ENCODE measurements around the gene SIN3B. TPM values are rescaled to one million over a fixed set of nuclear protein-coding genes. Genes with fewer than 3 reads are reported as not detected.

Gene SIN3B
- polyA plus RNA-seq, 2 of the 4 experiments (the other 2 are of a cell fraction), result 12.2 to 21.3 TPM

GRCh38 chr19:16890461-16891184 is 61.4 kb downstream of the SIN3B start:
- FAIRE-seq (no peak), ATAC-seq (no peak), DNase-seq (ENCODE audit: low read depth in 1 of 2, low spot score in 1 of 2) (no peak)
- no peak overlapping the region for H3K27ac ChIP-seq
- no peak overlapping the region for H3K4me2 ChIP-seq
- no peaks in the 10 kb centered on the region for H3K4me1 ChIP-seq
- H3K4me3 ChIP-seq, result no peak overlapping the region
- ChIA-PET CTCF (no interaction called here), POLR2A (no interaction called here)
- TF ChIP-seq RNF2 (IDR thresholded peaks at IDR 0.05; ENCODE audit: borderline replicate concordance, low read depth) (no peak), ZSCAN20 (CRISPR knock-in tag; IDR thresholded peaks at IDR 0.05) (no peak), JUNB (IDR thresholded peaks at IDR 0.05) (no peak), CBX8 (IDR thresholded peaks at IDR 0.05) (no peak), JUN (IDR thresholded peaks at IDR 0.05) (no peak), TP53 (CRISPR knock-in tag; IDR thresholded peaks at IDR 0.05) (no peak), HEYL (CRISPR knock-in tag; IDR thresholded peaks at IDR 0.05) (no peak), HES2 (IDR thresholded peaks at IDR 0.05) (no peak), SMC3 (IDR thresholded peaks at IDR 0.05) (no peak), BHLHE40 (IDR thresholded peaks at IDR 0.05; ENCODE audit: low read depth, low read length) (no peak), FOSL2 (IDR thresholded peaks at IDR 0.05) (no peak), FOSL2 (CRISPR knock-in tag; IDR thresholded peaks at IDR 0.05) (no peak), PHF8 (IDR thresholded peaks at IDR 0.05; ENCODE audit: borderline replicate concordance, low read depth) (no peak), POLR2AphosphoS2 (conservative IDR thresholded peaks at IDR 0.05; ENCODE audit: low read length) (no peak), RFX5 (IDR thresholded peaks at IDR 0.05) (no peak), KDM5A (IDR thresholded peaks at IDR 0.05) (no peak), ESRRA (IDR thresholded peaks at IDR 0.05; ENCODE audit: borderline replicate concordance, low read length) (no peak), HDAC2 (IDR thresholded peaks at IDR 0.05) (no peak), FOXS1 (CRISPR knock-in tag; IDR thresholded peaks at IDR 0.05) (no peak), NFE2L2 (conservative IDR thresholded peaks at IDR 0.05; ENCODE audit: low read length) (no peak)
- 79% methylated on average over 9 of the region's 24 CpGs for WGBS (ENCODE audit: missing lambda C conversion rate)
- H3K9me3 ChIP-seq, result no peaks in the 10 kb centered on the region

- WGBS (ENCODE audit: missing lambda C conversion rate), result 85% methylated on average over 9 of the region's 12 CpGs
- no peak overlapping the region for H3K4me3 ChIP-seq
- no peaks in the 10 kb centered on the region for H3K4me1 ChIP-seq
- H3K9me3 ChIP-seq, result no peaks in the 10 kb centered on the region
- H3K4me2 ChIP-seq, result no peak overlapping the region
- FAIRE-seq (no peak), ATAC-seq (no peak), DNase-seq (ENCODE audit: low read depth in 1 of 2, low spot score in 1 of 2) (no peak)
- ChIA-PET CTCF (interaction anchor here (0.6 kb wide), 1 partner anchor 33 kb away, joined by 4 read pairs; no protein-coding TSS in a partner anchor), POLR2A (no interaction called here)
- TF ChIP-seq HOXA7 (CRISPR knock-in tag; IDR thresholded peaks at IDR 0.05), result no peak
- TF ChIP-seq SREBF2 (IDR thresholded peaks at IDR 0.05), result no peak
- TF ChIP-seq ZC3H11A (IDR thresholded peaks at IDR 0.05), result no peak
- TF ChIP-seq PBX3 (IDR thresholded peaks at IDR 0.05), result no peak
- TF ChIP-seq ZNF302 (CRISPR knock-in tag; IDR thresholded peaks at IDR 0.05), result no peak
- no peak for TF ChIP-seq CEBPB (IDR thresholded peaks at IDR 0.05)
- TF ChIP-seq MYC (IDR thresholded peaks at IDR 0.05; ENCODE audit: borderline replicate concordance, low read length), result no peak
- TF ChIP-seq POLR2A (IDR thresholded peaks at IDR 0.05; ENCODE audit: low read length), result no peak
- no peak for TF ChIP-seq MAX (IDR thresholded peaks at IDR 0.05)
- no peak for TF ChIP-seq SMC3 (IDR thresholded peaks at IDR 0.05)
- TF ChIP-seq NPAS2 (CRISPR knock-in tag; IDR thresholded peaks at IDR 0.05; ENCODE audit: borderline replicate concordance), result no peak
- TF ChIP-seq KDM1A (IDR thresholded peaks at IDR 0.05; ENCODE audit: low read depth), result no peak
- TF ChIP-seq TP53 (CRISPR knock-in tag; IDR thresholded peaks at IDR 0.05), result no peak
- TF ChIP-seq HEYL (CRISPR knock-in tag; IDR thresholded peaks at IDR 0.05), result no peak
- H3K27ac ChIP-seq, result no peak overlapping the region
Measured at GRCh38 chr19:16891696-16892382, 62.6 kb downstream of the SIN3B start.
